Measurements from ENCODE around the gene JAM2. TPM values are rescaled to one million over a fixed set of nuclear protein-coding genes. Genes with fewer than 3 reads are reported as not detected.

Gene JAM2
- total and polyA plus RNA-seq, 10 of the 15 experiments (the other 5 are each of a cell fraction or from before 2014, with no cell fraction given), result 2.1 to 30.4 (median 8.6) TPM

GRCh38 chr21:25691976-25692375 lies 52.9 kb downstream of the JAM2 start:
- RAD21 ChIA-PET (ENCODE audit: unreplicated experiment), result no interaction called here
- DNase-seq (ENCODE audit: low read depth, low spot score) (no peak), ATAC-seq (no peak), FAIRE-seq (no peak)
- H3K79me2 ChIP-seq (ENCODE audit: control insufficient read depth, insufficient read depth, low read length), result no peaks in the 10 kb centered on the region
- H3K4me2 ChIP-seq (ENCODE audit: control insufficient read depth, insufficient read depth), result no peak overlapping the region
- no peak overlapping the region for H3K4me3 ChIP-seq
- H3K4me1 ChIP-seq (ENCODE audit: control insufficient read depth, insufficient read depth, low read length), result no peaks in the 10 kb centered on the region
- SMC1A ChIA-PET (ENCODE audit: uncharacterized antibody, unreplicated experiment), result no interaction called here
- H4K20me1 ChIP-seq (ENCODE audit: control insufficient read depth, insufficient read depth), result no peaks in the 10 kb centered on the region
- H3K9me3 ChIP-seq (replicated peaks; ENCODE audit: control insufficient read depth, insufficient read depth, low read length), result no peaks in the 10 kb centered on the region
- H3K36me3 ChIP-seq (ENCODE audit: control insufficient read depth in 2 of 2, insufficient read depth in 2 of 2, low read length in 1 of 2), result no peaks in the 10 kb centered on the region
- H3K27me3 ChIP-seq (replicated peaks in 1 of 2; ENCODE audit: control insufficient read depth in 2 of 2, insufficient read depth in 2 of 2, low read length in 1 of 2), result no peaks in the 10 kb centered on the region
- POLR2A ChIA-PET, result no interaction called here
- 43% methylated on average over 3 of the region's 3 CpGs for WGBS (ENCODE audit: insufficient coverage, insufficient replicate concordance, low lambda C conversion rate, missing lambda C conversion rate)
- no peak overlapping the region for H3K27ac ChIP-seq (ENCODE audit: control insufficient read depth, insufficient read depth)
- CTCF ChIA-PET, result no interaction called here
- H3K9ac ChIP-seq (ENCODE audit: control insufficient read depth, insufficient read depth, low read length), result no peak overlapping the region
- BruUV-seq (replicated peaks), result no TSS peak
- H2AFZ ChIP-seq (ENCODE audit: control insufficient read depth, low read depth, low read length), result no peak overlapping the region
- TF ChIP-seq, protein P1, sequence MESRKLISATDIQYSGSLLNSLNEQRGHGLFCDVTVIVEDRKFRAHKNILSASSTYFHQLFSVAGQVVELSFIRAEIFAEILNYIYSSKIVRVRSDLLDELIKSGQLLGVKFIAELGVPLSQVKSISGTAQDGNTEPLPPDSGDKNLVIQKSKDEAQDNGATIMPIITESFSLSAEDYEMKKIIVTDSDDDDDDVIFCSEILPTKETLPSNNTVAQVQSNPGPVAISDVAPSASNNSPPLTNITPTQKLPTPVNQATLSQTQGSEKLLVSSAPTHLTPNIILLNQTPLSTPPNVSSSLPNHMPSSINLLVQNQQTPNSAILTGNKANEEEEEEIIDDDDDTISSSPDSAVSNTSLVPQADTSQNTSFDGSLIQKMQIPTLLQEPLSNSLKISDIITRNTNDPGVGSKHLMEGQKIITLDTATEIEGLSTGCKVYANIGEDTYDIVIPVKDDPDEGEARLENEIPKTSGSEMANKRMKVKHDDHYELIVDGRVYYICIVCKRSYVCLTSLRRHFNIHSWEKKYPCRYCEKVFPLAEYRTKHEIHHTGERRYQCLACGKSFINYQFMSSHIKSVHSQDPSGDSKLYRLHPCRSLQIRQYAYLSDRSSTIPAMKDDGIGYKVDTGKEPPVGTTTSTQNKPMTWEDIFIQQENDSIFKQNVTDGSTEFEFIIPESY (IDR thresholded peaks at IDR 0.05), result no peak
- TF ChIP-seq FOS (IDR thresholded peaks at IDR 0.05; ENCODE audit: borderline replicate concordance, extremely low read depth, insufficient read length) (no peak), CHD2 (IDR thresholded peaks at IDR 0.05; ENCODE audit: borderline replicate concordance, low read depth, low read length) (no peak), EED (IDR thresholded peaks at IDR 0.05; ENCODE audit: low read depth) (no peak), CBX5 (IDR thresholded peaks at IDR 0.05; ENCODE audit: low read depth) (no peak), EP300 (IDR thresholded peaks at IDR 0.05; ENCODE audit: borderline replicate concordance in 1 of 2, control insufficient read depth in 1 of 2, low read depth in 2 of 2, low read length in 2 of 2) (no peak), DPF2 (IDR thresholded peaks at IDR 0.05) (no peak), CEBPB (IDR thresholded peaks at IDR 0.05; ENCODE audit: borderline replicate concordance in 1 of 2, low read depth in 2 of 2, low read length in 2 of 2) (no peak), SMC3 (IDR thresholded peaks at IDR 0.05; ENCODE audit: borderline replicate concordance, low read length) (no peak), SIX5 (IDR thresholded peaks at IDR 0.05; ENCODE audit: low read depth, low read length, severe bottlenecking) (no peak), CREB1 (IDR thresholded peaks at IDR 0.05; ENCODE audit: low read depth) (no peak), NR2C2 (IDR thresholded peaks at IDR 0.05; ENCODE audit: borderline replicate concordance, control insufficient read depth, insufficient read length, low read depth) (no peak), HCFC1 (IDR thresholded peaks at IDR 0.05; ENCODE audit: low read length) (no peak), CREM (IDR thresholded peaks at IDR 0.05; ENCODE audit: low read depth) (no peak), BACH1 (IDR thresholded peaks at IDR 0.05; ENCODE audit: borderline replicate concordance) (no peak), BRCA1 (IDR thresholded peaks at IDR 0.05; ENCODE audit: low read depth, low read length) (no peak), NRF1 (conservative IDR thresholded peaks at IDR 0.05; ENCODE audit: low read depth, low read length) (no peak)
- TF ChIP-seq, protein P2, sequence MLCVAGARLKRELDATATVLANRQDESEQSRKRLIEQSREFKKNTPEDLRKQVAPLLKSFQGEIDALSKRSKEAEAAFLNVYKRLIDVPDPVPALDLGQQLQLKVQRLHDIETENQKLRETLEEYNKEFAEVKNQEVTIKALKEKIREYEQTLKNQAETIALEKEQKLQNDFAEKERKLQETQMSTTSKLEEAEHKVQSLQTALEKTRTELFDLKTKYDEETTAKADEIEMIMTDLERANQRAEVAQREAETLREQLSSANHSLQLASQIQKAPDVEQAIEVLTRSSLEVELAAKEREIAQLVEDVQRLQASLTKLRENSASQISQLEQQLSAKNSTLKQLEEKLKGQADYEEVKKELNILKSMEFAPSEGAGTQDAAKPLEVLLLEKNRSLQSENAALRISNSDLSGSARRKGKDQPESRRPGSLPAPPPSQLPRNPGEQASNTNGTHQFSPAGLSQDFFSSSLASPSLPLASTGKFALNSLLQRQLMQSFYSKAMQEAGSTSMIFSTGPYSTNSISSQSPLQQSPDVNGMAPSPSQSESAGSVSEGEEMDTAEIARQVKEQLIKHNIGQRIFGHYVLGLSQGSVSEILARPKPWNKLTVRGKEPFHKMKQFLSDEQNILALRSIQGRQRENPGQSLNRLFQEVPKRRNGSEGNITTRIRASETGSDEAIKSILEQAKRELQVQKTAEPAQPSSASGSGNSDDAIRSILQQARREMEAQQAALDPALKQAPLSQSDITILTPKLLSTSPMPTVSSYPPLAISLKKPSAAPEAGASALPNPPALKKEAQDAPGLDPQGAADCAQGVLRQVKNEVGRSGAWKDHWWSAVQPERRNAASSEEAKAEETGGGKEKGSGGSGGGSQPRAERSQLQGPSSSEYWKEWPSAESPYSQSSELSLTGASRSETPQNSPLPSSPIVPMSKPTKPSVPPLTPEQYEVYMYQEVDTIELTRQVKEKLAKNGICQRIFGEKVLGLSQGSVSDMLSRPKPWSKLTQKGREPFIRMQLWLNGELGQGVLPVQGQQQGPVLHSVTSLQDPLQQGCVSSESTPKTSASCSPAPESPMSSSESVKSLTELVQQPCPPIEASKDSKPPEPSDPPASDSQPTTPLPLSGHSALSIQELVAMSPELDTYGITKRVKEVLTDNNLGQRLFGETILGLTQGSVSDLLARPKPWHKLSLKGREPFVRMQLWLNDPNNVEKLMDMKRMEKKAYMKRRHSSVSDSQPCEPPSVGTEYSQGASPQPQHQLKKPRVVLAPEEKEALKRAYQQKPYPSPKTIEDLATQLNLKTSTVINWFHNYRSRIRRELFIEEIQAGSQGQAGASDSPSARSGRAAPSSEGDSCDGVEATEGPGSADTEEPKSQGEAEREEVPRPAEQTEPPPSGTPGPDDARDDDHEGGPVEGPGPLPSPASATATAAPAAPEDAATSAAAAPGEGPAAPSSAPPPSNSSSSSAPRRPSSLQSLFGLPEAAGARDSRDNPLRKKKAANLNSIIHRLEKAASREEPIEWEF (IDR thresholded peaks at IDR 0.05; ENCODE audit: insufficient replicate concordance, low read depth, low read length), result no peak
- in situ Hi-C loops (cut with MboI) (no loop called here), intact Hi-C loops (cut with micrococcal nuclease; ENCODE audit: unreplicated experiment) (no loop called here)
